ENCODE data around the gene GYS1. TPM values are rescaled to one million over a fixed set of nuclear protein-coding genes. Genes with fewer than 3 reads are reported as not detected.

Gene GYS1
- total RNA-seq, 1 donor from 2014 or later, result 56.2 TPM

DNA sequence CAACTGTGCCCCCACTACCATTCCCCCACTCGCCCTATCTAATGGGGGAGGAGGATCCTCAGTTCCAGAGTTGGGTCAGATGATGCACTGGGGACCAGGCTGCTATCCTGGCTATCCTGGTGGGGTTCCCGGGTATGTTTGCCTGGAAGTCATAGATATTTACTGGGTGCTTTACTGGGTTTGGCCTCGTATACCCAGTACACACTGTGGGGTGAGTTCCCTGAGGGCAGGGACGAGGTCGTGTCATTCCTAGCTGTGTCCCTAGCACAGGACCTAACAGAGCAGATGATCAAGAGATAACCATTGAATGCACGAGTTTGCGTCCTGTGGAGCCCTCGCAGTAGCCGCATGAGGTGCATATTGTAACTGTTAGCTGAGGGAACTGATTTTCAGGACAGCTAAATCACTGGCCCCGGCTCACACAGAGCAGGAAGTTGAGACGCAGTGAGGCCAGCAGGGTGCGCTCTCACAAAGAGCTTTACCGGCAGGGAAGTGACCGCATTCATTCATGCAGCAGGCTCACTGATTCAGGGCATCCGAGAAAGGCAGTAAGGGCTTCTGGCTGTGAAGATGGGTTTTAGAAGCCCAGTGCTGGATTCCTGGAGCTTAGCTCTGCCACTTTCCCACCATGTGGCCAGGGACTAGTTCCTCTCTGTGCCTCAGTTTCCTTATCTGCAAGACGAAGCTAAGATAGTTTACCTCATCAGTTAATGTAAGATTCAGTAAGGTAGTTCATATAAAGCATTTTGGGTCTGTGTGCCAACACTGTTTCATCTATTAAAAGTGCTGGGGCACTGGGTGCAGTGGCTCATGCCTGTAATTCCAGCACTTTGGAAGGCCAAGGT lies 6.6 kb upstream of the GYS1 start:
- DNase-seq (ENCODE audit: low read depth, low spot score), result peak; percentile 75
- Mint-ChIP-seq H3K27ac (ENCODE audit: unreplicated experiment) (peak overlapping the region; percentile 67), H3K9me3 (no peaks in the 10 kb centered on the region), H3K27me3 (ENCODE audit: low read depth) (no peaks in the 10 kb centered on the region), H3K4me1 (peaks cover 26% of the 10 kb centered on the region), H3K4me3 (peak overlapping the region; percentile 72), H3K36me3 (ENCODE audit: low read depth) (peaks cover 4% of the 10 kb centered on the region)
- peak; percentile 76 for TF ChIP-seq CTCF (conservative IDR thresholded peaks at IDR 0.05)

DNA sequence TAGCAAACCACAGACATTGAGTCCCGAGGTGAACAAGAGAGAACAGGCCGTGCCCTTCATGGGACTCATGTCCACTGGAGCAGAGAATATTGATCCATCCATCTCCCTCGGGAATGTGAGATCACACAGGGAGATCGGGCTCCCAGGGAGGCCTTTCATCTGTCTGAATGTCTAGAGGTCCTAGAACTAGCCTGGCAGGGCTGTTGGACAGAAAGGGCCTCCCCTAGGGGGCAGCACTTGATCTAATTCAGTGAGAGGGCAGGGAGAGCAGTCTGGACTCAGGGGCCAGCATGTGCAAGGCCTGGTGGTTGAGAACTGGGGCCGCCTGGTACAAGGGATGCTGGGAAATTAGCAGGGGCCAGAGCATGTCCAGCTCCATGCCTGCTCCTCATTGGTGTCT lies 4.9 kb upstream of the GYS1 start:
- Mint-ChIP-seq H3K27me3 (ENCODE audit: low read depth) (no peaks in the 10 kb centered on the region), H3K9me3 (no peaks in the 10 kb centered on the region), H3K4me3 (peak overlapping the region; percentile 64), H3K36me3 (ENCODE audit: low read depth) (peaks cover 2% of the 10 kb centered on the region), H3K4me1 (peaks cover 37% of the 10 kb centered on the region), H3K27ac (ENCODE audit: unreplicated experiment) (peak overlapping the region; percentile 65)
- DNase-seq (ENCODE audit: low read depth, low spot score), result peak; percentile 74
- peak; percentile 62 for TF ChIP-seq CTCF (conservative IDR thresholded peaks at IDR 0.05)

GRCh38 chr19:48994035-48994386 lies 902 bp upstream of the GYS1 start:
- no peak for TF ChIP-seq CTCF (conservative IDR thresholded peaks at IDR 0.05)
- peak overlapping the region; percentile 99 for H3K4me3 Mint-ChIP-seq
- peaks cover 48% of the 10 kb centered on the region for H3K4me1 Mint-ChIP-seq
- H3K36me3 Mint-ChIP-seq (ENCODE audit: low read depth), result no peaks in the 10 kb centered on the region
- H3K27me3 Mint-ChIP-seq (ENCODE audit: low read depth), result no peaks in the 10 kb centered on the region
- H3K27ac Mint-ChIP-seq (ENCODE audit: unreplicated experiment), result peak overlapping the region; percentile 96
- H3K9me3 Mint-ChIP-seq, result no peaks in the 10 kb centered on the region
- no peak for DNase-seq (ENCODE audit: low read depth, low spot score)

DNA sequence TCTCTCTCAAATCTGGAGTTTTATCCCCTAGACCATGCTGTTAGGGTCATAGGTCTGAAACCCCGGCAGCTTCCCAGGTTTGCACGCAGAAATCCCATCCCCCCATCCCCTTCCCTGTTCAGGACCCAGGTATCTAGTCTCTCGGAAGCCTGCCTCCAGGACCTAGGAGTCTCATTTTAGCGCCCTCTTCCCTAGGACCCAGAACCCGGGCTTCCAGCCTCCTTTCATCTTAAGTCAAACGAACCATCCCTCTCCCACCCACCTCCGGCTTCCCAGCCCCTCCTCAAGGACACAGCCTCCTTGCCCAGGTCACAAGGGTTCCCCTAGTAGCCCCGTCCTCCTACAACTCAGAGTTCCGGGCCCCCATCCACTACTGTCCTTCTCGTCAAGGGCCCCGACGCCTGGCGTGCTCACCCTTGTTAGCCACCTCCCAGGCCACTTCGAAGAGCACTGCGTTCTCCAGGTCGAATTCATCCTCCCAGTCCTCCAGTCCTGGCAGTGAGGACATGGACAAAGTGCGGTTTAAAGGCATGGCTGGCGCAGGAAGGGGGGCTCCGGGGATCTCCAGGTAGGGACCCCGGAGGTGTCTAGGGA lies 431 bp downstream of the GYS1 start:
- Mint-ChIP-seq H3K27ac (ENCODE audit: unreplicated experiment) (peak overlapping the region; percentile 98), H3K27me3 (ENCODE audit: low read depth) (no peaks in the 10 kb centered on the region), H3K9me3 (no peaks in the 10 kb centered on the region), H3K36me3 (ENCODE audit: low read depth) (peaks cover 4% of the 10 kb centered on the region), H3K4me3 (peak overlapping the region; percentile 99), H3K4me1 (peaks cover 43% of the 10 kb centered on the region)
- peak; percentile 25 for DNase-seq (ENCODE audit: low read depth, low spot score)
- no peak for TF ChIP-seq CTCF (conservative IDR thresholded peaks at IDR 0.05)

- Mint-ChIP-seq H3K36me3 (ENCODE audit: low read depth) (peaks cover 4% of the 10 kb centered on the region), H3K27ac (ENCODE audit: unreplicated experiment) (peak overlapping the region; percentile 98), H3K4me3 (peak overlapping the region; percentile 99), H3K4me1 (peaks cover 41% of the 10 kb centered on the region), H3K27me3 (ENCODE audit: low read depth) (no peaks in the 10 kb centered on the region), H3K9me3 (no peaks in the 10 kb centered on the region)
- DNase-seq (ENCODE audit: low read depth, low spot score), result no peak
- TF ChIP-seq CTCF (conservative IDR thresholded peaks at IDR 0.05), result no peak
These were observed 1.1 kb downstream of the GYS1 start for GRCh38 chr19:48991873-48992580.

Measured in neural crest cell (in vitro differentiated cells).